Osteoblast (primary cell): ENCODE results near the gene PHLDA3. TPM values are rescaled to one million over a fixed set of nuclear protein-coding genes. Genes with fewer than 3 reads are reported as not detected.

Experiments
- DNase-seq: peaks from one replicate; pipeline ENCODE4 v3.0.0; 2011; ENCODE audit warnings: low spot score, mixed read lengths; ENCODE audit not compliant: insufficient read length; ENCODE audit errors: missing footprints
- H2AFZ ChIP-seq: 2 replicates; pipeline ENCODE4 v1.6.0; 2011; ENCODE audit warnings: mild to moderate bottlenecking, low read length
- H3K27ac ChIP-seq: 2 replicates; pipeline ENCODE4 v1.5.1; 2011; ENCODE audit warnings: mild to moderate bottlenecking, low read depth, low read length, moderate library complexity
- H3K27me3 ChIP-seq: 2 replicates; pipeline ENCODE4 v1.6.0; 2012; ENCODE audit warnings: mild to moderate bottlenecking, control low read depth, inconsistent platforms, low read length, moderate library complexity; ENCODE audit not compliant: insufficient read depth
- H3K36me3 ChIP-seq: 2 replicates; pipeline ENCODE4 v1.5.1; 2011; ENCODE audit warnings: mild to moderate bottlenecking, low read length, control low read depth, moderate library complexity; ENCODE audit not compliant: insufficient read depth
- H3K4me1 ChIP-seq: 2 replicates; pipeline ENCODE4 v1.5.1; 2011; ENCODE audit warnings: mild to moderate bottlenecking, low read length, control low read depth, moderate library complexity; ENCODE audit not compliant: insufficient read depth
- H3K4me2 ChIP-seq: 2 replicates; pipeline ENCODE4 v1.6.0; 2011; ENCODE audit warnings: mild to moderate bottlenecking, low read length; ENCODE audit not compliant: insufficient read depth
- H3K4me3 ChIP-seq: fragments of 200-600 bp; sonication (generic); 3 replicates; pipeline ENCODE4 v1.5.1; 2012; ENCODE audit warnings: mild to moderate bottlenecking, low read length, inconsistent platforms; ENCODE audit not compliant: insufficient read depth
- H3K79me2 ChIP-seq: 2 replicates; pipeline ENCODE4 v1.6.0; 2012; ENCODE audit warnings: mild to moderate bottlenecking, low read length, control low read depth, inconsistent platforms; ENCODE audit not compliant: insufficient read depth
- H3K9me3 ChIP-seq: 2 replicates; pipeline ENCODE4 v1.5.1; 2011; ENCODE audit warnings: low read depth, low read length, control low read depth
- H4K20me1 ChIP-seq: 2 replicates; pipeline ENCODE4 v1.6.0; 2012; ENCODE audit warnings: mild to moderate bottlenecking, low read length, control low read depth; ENCODE audit not compliant: insufficient read depth
- total RNA-seq: library from RNA; depleted of rRNA; stranded (reverse); fragments of >200 nt; gene quantifications from 2 replicates; pipeline ENCODE4 v1.2.3, GENCODE V29; 2012
- TF ChIP-seq, protein P1 (sequence below): IDR thresholded peaks from 2 replicates; pipeline ENCODE4 v1.5.1; 2011; ENCODE audit warnings: mild to moderate bottlenecking, low read depth, low read length, moderate library complexity; ENCODE audit errors: extremely low read depth

The PHLDA3 gene
- total RNA-seq, 1 donor: 116 TPM

DNA sequence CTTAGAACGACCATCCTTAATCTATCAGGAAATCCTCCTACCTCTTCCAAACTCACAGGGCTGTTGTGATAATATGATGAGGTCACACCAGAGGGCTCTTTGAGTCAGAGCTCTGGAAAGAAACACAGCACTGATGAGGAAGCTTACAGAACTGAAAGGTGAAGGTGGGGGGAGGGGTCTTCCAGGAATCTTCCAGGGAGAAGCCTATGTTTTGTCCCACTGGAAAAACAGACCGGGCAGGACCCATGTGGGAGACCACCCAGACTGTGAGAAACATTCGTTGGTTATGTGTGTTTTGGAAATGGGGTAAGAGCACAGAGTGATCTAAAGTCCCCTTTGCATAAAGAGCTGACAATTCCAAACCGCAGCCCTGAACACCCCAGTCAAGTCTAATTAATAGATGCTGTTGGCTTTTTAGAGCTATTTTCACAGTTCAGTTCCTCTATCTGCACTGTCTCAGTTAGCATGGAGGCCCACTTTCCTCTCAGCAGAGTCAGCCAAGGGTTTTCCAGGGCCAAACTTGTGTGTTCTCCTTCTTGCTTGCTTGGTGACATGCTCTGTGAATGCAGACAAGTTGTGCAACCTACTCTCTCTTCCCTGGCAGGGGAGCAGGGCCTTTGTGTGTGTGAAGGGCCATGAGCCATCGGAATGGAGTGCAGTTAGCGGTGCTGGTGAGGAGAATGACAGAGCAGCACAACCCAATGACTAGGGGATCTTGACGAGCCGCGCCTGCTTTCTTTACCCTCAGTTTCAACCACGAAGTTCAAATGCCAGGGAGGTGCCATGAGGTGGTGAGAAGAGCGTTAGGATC lies 12.3 kb downstream of the PHLDA3 start:
- Histone ChIP-seq H2AFZ (peak overlapping the region; percentile 25), H3K4me3 (peak overlapping the region; percentile 56), H3K4me1 (peaks cover 70% of the 10 kb centered on the region), H3K27me3 (no peaks in the 10 kb centered on the region), H3K4me2 (peak overlapping the region; percentile 88), H3K79me2 (no peaks in the 10 kb centered on the region), H3K9me3 (no peaks in the 10 kb centered on the region), H3K27ac (peak overlapping the region; percentile 100), H3K36me3 (no peaks in the 10 kb centered on the region), H4K20me1 (no peaks in the 10 kb centered on the region)
- TF ChIP-seq, protein P1, sequence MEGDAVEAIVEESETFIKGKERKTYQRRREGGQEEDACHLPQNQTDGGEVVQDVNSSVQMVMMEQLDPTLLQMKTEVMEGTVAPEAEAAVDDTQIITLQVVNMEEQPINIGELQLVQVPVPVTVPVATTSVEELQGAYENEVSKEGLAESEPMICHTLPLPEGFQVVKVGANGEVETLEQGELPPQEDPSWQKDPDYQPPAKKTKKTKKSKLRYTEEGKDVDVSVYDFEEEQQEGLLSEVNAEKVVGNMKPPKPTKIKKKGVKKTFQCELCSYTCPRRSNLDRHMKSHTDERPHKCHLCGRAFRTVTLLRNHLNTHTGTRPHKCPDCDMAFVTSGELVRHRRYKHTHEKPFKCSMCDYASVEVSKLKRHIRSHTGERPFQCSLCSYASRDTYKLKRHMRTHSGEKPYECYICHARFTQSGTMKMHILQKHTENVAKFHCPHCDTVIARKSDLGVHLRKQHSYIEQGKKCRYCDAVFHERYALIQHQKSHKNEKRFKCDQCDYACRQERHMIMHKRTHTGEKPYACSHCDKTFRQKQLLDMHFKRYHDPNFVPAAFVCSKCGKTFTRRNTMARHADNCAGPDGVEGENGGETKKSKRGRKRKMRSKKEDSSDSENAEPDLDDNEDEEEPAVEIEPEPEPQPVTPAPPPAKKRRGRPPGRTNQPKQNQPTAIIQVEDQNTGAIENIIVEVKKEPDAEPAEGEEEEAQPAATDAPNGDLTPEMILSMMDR: no peak
- DNase-seq: peak; percentile 90

DNA sequence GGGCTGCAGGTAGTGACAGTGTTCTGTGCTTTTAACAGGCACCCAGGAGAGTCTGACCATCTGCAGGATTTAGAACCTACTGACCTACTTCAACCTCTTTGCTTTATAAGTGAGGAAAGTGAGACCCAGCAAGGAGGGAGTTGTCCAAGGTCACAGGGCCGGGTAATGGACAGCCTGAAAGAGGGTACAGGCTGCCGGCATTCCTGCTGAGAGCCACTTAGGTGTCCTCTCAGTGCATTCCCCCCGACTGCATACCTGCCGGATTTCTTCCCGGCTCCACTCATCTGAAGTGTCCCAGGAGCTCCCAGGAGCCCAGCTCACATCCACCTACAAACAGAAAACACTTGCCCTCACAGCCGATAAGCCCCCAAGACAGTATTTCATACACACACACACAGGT lies 13.9 kb downstream of the PHLDA3 start:
- Histone ChIP-seq H3K36me3 (no peaks in the 10 kb centered on the region), H3K27me3 (no peaks in the 10 kb centered on the region), H2AFZ (no peak overlapping the region), H3K79me2 (no peaks in the 10 kb centered on the region), H4K20me1 (no peaks in the 10 kb centered on the region), H3K4me2 (no peak overlapping the region), H3K4me3 (no peak overlapping the region), H3K27ac (peak overlapping the region; percentile 100), H3K4me1 (peaks cover 67% of the 10 kb centered on the region), H3K9me3 (no peaks in the 10 kb centered on the region)
- no peak for DNase-seq
- TF ChIP-seq, protein P1: no peak

DNA sequence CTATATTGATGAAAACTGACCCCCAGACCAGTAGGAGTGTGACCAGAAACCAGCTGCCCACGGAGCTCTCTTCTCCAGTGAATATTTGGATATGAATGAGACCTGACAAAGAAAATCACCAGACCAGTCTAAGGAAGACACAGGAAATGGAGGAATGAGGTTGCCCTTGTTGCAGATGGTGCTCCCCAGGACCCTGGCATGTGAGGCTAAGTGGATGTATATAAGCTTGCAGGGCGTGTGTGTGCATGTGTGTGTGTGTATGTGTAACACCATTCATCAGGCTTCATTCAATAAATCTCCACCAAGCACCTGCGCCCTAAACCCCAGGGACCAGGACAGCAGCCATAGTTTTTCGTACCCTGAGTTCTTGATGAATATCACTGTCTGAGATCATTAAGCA lies 14.4 kb downstream of the PHLDA3 start:
- no peaks in the 10 kb centered on the region for H3K9me3 ChIP-seq
- DNase-seq: no peak
- peaks cover 63% of the 10 kb centered on the region for H3K4me1 ChIP-seq
- peak overlapping the region; percentile 100 for H3K27ac ChIP-seq
- no peaks in the 10 kb centered on the region for H3K36me3 ChIP-seq
- H4K20me1 ChIP-seq: no peaks in the 10 kb centered on the region
- H3K27me3 ChIP-seq: no peaks in the 10 kb centered on the region
- no peaks in the 10 kb centered on the region for H3K79me2 ChIP-seq
- no peak overlapping the region for H2AFZ ChIP-seq
- TF ChIP-seq, protein P1: no peak
- no peak overlapping the region for H3K4me3 ChIP-seq
- H3K4me2 ChIP-seq: peak overlapping the region; percentile 66

DNA sequence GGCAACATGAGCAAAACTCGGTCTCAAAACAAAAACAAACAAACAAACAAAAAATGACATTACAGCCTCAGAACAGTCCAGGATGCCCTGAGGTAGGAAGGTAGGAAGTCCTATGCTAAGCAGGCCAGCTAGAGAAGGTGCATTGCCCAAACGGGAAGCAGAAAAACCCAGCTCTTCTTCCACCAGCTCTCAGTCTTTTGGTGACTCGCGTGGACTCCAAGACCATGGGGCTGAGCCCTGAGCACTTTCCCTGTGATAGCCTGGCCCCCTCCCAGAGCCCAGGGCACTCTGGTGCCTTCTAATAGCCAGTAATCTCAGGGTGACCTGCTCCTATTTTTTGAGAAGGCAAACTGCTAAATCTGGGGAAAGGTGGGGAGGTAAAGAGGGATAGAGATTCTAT lies 16.1 kb downstream of the PHLDA3 start:
- Histone ChIP-seq H3K36me3 (no peaks in the 10 kb centered on the region), H3K79me2 (no peaks in the 10 kb centered on the region), H2AFZ (no peak overlapping the region), H3K9me3 (no peaks in the 10 kb centered on the region), H4K20me1 (no peaks in the 10 kb centered on the region), H3K27me3 (no peaks in the 10 kb centered on the region), H3K4me2 (no peak overlapping the region), H3K27ac (peak overlapping the region; percentile 100), H3K4me1 (peaks cover 61% of the 10 kb centered on the region), H3K4me3 (no peak overlapping the region)
- TF ChIP-seq, protein P1: no peak
- DNase-seq: no peak
